Tibial nerve (tissue), 3 donors: ENCODE results near the gene LTB.

Source experiments
- POLR2A ChIP-seq, 2 donors: fragments of 450-650 bp; IDR thresholded peaks; one replicate each; pipeline ENCODE4 v1.6.1; 2017; ENCODE audit warnings: antibody characterized with exemption in 2 of 2, mild to moderate bottlenecking in 2 of 2, moderate library complexity in 2 of 2
- TF ChIP-seq, protein P1 (sequence below), 5 experiments: fragments of 200-600 bp in 3 of 5; fragments of 450-650 bp in 2 of 5; sonication (generic) in 3 of 5; IDR thresholded peaks; one replicate each; pipeline ENCODE4 v1.5.1; 2016 to 2019; ENCODE audit warnings: antibody characterized with exemption in 5 of 5, mild to moderate bottlenecking in 3 of 5, moderate library complexity in 2 of 5

DNA sequence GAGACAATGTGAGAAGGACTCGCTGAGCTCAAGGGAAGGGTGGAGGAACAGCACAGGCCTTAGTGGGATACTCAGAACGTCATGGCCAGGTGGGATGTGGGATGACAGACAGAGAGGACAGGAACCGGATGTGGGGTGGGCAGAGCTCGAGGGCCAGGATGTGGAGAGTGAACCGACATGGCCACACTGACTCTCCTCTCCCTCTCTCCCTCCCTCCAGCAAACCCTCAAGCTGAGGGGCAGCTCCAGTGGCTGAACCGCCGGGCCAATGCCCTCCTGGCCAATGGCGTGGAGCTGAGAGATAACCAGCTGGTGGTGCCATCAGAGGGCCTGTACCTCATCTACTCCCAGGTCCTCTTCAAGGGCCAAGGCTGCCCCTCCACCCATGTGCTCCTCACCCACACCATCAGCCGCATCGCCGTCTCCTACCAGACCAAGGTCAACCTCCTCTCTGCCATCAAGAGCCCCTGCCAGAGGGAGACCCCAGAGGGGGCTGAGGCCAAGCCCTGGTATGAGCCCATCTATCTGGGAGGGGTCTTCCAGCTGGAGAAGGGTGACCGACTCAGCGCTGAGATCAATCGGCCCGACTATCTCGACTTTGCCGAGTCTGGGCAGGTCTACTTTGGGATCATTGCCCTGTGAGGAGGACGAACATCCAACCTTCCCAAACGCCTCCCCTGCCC is 5.2 kb downstream of the LTB start:
- TF ChIP-seq, protein P1, sequence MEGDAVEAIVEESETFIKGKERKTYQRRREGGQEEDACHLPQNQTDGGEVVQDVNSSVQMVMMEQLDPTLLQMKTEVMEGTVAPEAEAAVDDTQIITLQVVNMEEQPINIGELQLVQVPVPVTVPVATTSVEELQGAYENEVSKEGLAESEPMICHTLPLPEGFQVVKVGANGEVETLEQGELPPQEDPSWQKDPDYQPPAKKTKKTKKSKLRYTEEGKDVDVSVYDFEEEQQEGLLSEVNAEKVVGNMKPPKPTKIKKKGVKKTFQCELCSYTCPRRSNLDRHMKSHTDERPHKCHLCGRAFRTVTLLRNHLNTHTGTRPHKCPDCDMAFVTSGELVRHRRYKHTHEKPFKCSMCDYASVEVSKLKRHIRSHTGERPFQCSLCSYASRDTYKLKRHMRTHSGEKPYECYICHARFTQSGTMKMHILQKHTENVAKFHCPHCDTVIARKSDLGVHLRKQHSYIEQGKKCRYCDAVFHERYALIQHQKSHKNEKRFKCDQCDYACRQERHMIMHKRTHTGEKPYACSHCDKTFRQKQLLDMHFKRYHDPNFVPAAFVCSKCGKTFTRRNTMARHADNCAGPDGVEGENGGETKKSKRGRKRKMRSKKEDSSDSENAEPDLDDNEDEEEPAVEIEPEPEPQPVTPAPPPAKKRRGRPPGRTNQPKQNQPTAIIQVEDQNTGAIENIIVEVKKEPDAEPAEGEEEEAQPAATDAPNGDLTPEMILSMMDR (IDR thresholded peaks at IDR 0.05) = no peak
- no peak for TF ChIP-seq POLR2A (IDR thresholded peaks at IDR 0.05)
